PC-3 (cell line): ENCODE results near the gene ISL2. TPM values are rescaled to one million over a fixed set of nuclear protein-coding genes. Genes with fewer than 3 reads are reported as not detected.

Source experiments
- ATAC-seq: fragments of 200-7000 bp; cut with Tn5 transposase; 2 replicates; pipeline ENCODE4 v1.9.1; 2020; ENCODE audit warnings: mild to moderate bottlenecking, moderate library complexity
- BruUV-seq: library from RNA; stranded (reverse); fragments of 400-500 nt; replicated peaks from 2 replicates; lab custom pipeline; 2021; lab: Mats Ljungman, UMichigan
- CTCF ChIA-PET: fragments of 300-600 bp; sonication (Branson Sonifier 250); formaldehyde crosslinking; loops from one replicate; lab custom pipeline; 2022; ENCODE audit warnings: antibody characterized with exemption; lab: Charles Lee
- POLR2A ChIA-PET: fragments of 300-600 bp; sonication (Branson Sonifier 250); formaldehyde crosslinking; loops from one replicate; lab custom pipeline; 2022; ENCODE audit warnings: antibody characterized with exemption; ENCODE audit not compliant: unreplicated experiment; lab: Charles Lee
- DNase-seq: peaks from one replicate; pipeline ENCODE4 v3.0.0-alpha.2; 2015
- H2AFZ ChIP-seq: fragments of 300-600 bp; sonication (generic); 2 replicates; pipeline ENCODE4 v1.6.0; 2016; ENCODE audit warnings: antibody characterized with exemption, low read length
- H3F3A ChIP-seq: fragments of 300-600 bp; sonication (generic); one replicate; pipeline ENCODE4 v1.6.0; 2017; ENCODE audit warnings: antibody characterized with exemption, low read length, control low read depth, mild to moderate bottlenecking; ENCODE audit not compliant: unreplicated experiment
- H3K27ac ChIP-seq: fragments of 300-600 bp; sonication (generic); 2 replicates; pipeline ENCODE4 v1.5.1; 2016; ENCODE audit warnings: mild to moderate bottlenecking, low read length
- H3K27me3 ChIP-seq: fragments of 300-600 bp; sonication (generic); 2 replicates; pipeline ENCODE4 v1.6.1; 2016; ENCODE audit warnings: low read length, mixed read lengths
- H3K36me3 ChIP-seq: fragments of 300-600 bp; sonication (generic); 2 replicates; pipeline ENCODE4 v1.6.1; 2016; ENCODE audit warnings: low read depth, mixed run types, low read length, mixed read lengths
- H3K4me1 ChIP-seq: fragments of 300-600 bp; sonication (generic); 2 replicates; pipeline ENCODE4 v1.5.1; 2016; ENCODE audit warnings: low read length; ENCODE audit not compliant: insufficient read depth
- H3K4me2 ChIP-seq: fragments of 300-600 bp; sonication (generic); 2 replicates; pipeline ENCODE4 v1.6.0; 2016; ENCODE audit warnings: low read length
- H3K4me3 ChIP-seq: fragments of 300-600 bp; sonication (generic); 2 replicates; pipeline ENCODE4 v1.5.1; 2016; ENCODE audit warnings: mild to moderate bottlenecking, low read length, mixed read lengths
- H3K79me2 ChIP-seq: fragments of 300-600 bp; sonication (generic); 2 replicates; pipeline ENCODE4 v1.6.1; 2017; ENCODE audit warnings: low read length, mixed read lengths
- H3K9ac ChIP-seq: fragments of 300-600 bp; sonication (generic); 2 replicates; pipeline ENCODE4 v1.6.0; 2016; ENCODE audit warnings: mild to moderate bottlenecking, low read length
- H3K9me2 ChIP-seq: fragments of 300-600 bp; sonication (generic); replicated peaks from 2 replicates; pipeline ENCODE4 v1.6.1; 2016; ENCODE audit warnings: mixed run types, low read length, mixed read lengths
- H3K9me3 ChIP-seq: fragments of 300-600 bp; sonication (generic); 2 replicates; pipeline ENCODE4 v1.6.1; 2016; ENCODE audit warnings: low read length, mixed read lengths
- H4K20me1 ChIP-seq: fragments of 300-600 bp; sonication (generic); 2 replicates; pipeline ENCODE4 v1.6.1; 2016; ENCODE audit warnings: low read length, mixed read lengths
- EZH2 ChIP-seq: fragments of 300-600 bp; sonication (generic); IDR thresholded peaks from one replicate; pipeline ENCODE4 v1.6.1; 2017; ENCODE audit warnings: antibody characterized with exemption, mild to moderate bottlenecking, low read length; ENCODE audit not compliant: unreplicated experiment
- EZH2phosphoT487 ChIP-seq: fragments of 300-600 bp; sonication (generic); IDR thresholded peaks from 2 replicates; pipeline ENCODE4 v1.6.1; 2018; ENCODE audit warnings: mild to moderate bottlenecking, antibody characterized with exemption, low read length, borderline replicate concordance
- intact Hi-C: fragments of 100-400 bp; cut with micrococcal nuclease; formaldehyde crosslinking; loops from 2 replicates; pipeline ENCODE4 v1.9.0; 2023
- total RNA-seq: library from RNA; depleted of rRNA; stranded (reverse); fragments of >200 nt; gene quantifications from 2 replicates; pipeline ENCODE4 v1.2.3, GENCODE V29; 2014
- TF ChIP-seq, protein P1 (sequence below): fragments of 300-600 bp; sonication (generic); conservative IDR thresholded peaks from 2 replicates; pipeline ENCODE4 v1.5.1; 2017; ENCODE audit warnings: antibody characterized with exemption, low read depth, mild to moderate bottlenecking, low read length

Gene ISL2
- total RNA-seq, 1 experiment from 2014 or later, result 3.6 TPM

DNA sequence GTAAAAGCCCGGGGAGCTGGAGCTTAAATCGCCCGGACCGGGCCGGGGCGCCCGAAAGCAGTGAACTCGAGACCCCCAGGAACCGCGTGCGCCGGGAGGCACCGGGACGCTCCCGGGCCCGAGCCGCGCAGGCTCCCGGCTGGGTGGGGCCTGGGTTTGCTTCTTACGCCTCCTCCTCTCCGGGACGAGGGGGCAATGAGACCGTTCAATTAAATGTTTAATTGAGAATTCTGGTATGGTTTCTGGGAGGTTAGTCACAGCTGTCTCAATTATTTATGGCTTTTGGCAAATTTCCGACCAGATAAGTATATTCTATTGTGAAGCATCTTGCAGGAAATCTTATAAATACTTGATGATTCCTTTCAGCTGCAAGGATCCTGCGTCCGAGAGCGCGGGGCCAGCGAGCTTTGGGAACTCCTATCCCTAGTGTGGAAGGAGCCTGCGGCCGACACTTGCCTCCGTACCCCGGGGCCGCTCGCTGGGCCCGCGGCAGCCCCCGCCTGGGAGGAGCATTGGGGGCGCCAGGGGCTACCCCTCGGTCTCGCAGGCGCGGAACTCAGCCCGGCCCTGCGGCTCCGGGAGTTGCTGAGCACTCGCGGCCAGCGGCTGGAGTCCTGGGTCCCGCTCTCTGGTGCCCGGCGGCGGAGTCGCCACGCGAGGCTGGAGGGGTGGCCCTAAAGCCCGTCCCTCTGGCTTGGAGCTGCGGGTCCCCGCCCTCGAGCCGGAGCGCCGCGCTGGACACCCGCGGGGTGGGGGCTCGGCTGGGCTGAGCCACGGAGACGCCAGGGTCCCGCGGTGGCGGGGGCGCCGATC lies 10.3 kb downstream of the ISL2 start:
- peak; percentile 71 for DNase-seq
- Histone ChIP-seq H4K20me1 (no peaks in the 10 kb centered on the region), H3K27me3 (no peaks in the 10 kb centered on the region), H3K36me3 (no peaks in the 10 kb centered on the region), H3K9me3 (no peaks in the 10 kb centered on the region), H3K27ac (peak overlapping the region; percentile 47), H3F3A (no peaks in the 10 kb centered on the region), H3K9ac (peak overlapping the region; percentile 85), H3K79me2 (0 out of 2 replicates have a peak, but pooled peaks cover 4% of the 10 kb centered on the region), H3K9me2 (no peaks in the 10 kb centered on the region), H2AFZ (peak overlapping the region; percentile 96), H3K4me3 (peak overlapping the region; percentile 87), H3K4me2 (peak overlapping the region; percentile 99), H3K4me1 (peaks cover 33% of the 10 kb centered on the region)
- TF ChIP-seq, protein P1, sequence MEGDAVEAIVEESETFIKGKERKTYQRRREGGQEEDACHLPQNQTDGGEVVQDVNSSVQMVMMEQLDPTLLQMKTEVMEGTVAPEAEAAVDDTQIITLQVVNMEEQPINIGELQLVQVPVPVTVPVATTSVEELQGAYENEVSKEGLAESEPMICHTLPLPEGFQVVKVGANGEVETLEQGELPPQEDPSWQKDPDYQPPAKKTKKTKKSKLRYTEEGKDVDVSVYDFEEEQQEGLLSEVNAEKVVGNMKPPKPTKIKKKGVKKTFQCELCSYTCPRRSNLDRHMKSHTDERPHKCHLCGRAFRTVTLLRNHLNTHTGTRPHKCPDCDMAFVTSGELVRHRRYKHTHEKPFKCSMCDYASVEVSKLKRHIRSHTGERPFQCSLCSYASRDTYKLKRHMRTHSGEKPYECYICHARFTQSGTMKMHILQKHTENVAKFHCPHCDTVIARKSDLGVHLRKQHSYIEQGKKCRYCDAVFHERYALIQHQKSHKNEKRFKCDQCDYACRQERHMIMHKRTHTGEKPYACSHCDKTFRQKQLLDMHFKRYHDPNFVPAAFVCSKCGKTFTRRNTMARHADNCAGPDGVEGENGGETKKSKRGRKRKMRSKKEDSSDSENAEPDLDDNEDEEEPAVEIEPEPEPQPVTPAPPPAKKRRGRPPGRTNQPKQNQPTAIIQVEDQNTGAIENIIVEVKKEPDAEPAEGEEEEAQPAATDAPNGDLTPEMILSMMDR, result no peak
- TF ChIP-seq EZH2 (no peak), EZH2phosphoT487 (no peak)
- no TSS peak for BruUV-seq
- POLR2A ChIA-PET, result no interaction called here
- intact Hi-C loops, result loop anchor here (5.0 kb wide), 1 partner anchor 40 kb away; no protein-coding TSS in a partner anchor
- CTCF ChIA-PET, result interaction anchor here (0.9 kb wide), 1 partner anchor 34 kb away, joined by 3 read pairs; no protein-coding TSS in a partner anchor
- ATAC-seq, result peak; percentile 54

DNA sequence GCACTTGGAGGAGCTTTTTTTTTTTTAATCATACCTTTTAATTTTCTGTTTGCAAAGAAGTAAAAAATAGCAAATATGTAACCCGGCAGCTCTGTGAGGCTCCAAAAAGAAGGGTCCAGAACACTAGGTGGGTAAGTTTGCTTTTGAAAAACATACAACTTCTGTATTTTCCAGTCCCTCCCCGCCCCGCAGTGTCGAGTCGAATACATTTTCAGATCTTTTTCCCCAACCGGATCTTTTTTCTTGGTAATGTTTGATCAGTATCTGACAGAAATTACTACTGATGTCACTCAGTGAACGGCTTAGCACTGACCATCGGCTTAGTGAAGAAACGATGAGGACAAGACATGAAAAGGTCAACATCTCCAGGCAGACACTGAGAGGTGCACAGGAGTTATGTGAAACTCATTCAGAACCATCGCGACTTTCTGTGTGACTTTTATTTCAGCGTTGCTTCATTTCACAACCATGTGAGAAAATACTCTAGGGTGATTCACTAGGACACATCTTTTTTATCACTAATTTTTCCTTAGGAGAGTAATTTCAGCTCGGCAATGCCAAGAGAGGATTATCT lies 11.0 kb downstream of the ISL2 start:
- Histone ChIP-seq H3K9me3 (no peaks in the 10 kb centered on the region), H2AFZ (no peak overlapping the region), H3F3A (no peaks in the 10 kb centered on the region), H3K36me3 (no peaks in the 10 kb centered on the region), H4K20me1 (no peaks in the 10 kb centered on the region), H3K27me3 (no peaks in the 10 kb centered on the region), H3K4me3 (no peak overlapping the region), H3K4me2 (no peak overlapping the region), H3K4me1 (peaks cover 33% of the 10 kb centered on the region), H3K27ac (no peak overlapping the region), H3K79me2 (0 out of 2 replicates have a peak, but pooled peaks cover 4% of the 10 kb centered on the region), H3K9ac (no peak overlapping the region), H3K9me2 (no peaks in the 10 kb centered on the region)
- ATAC-seq (no peak), DNase-seq (no peak)
- CTCF ChIA-PET, result no interaction called here
- BruUV-seq, result no TSS peak
- POLR2A ChIA-PET, result no interaction called here
- TF ChIP-seq, protein P1, result no peak
- no peak for TF ChIP-seq EZH2
- no peak for TF ChIP-seq EZH2phosphoT487
- intact Hi-C loops, result loop anchor here (5.0 kb wide), 1 partner anchor 40 kb away; no protein-coding TSS in a partner anchor
